HL-60 (cell line): Measurements from ENCODE around the gene OR8A1.

Experiments used
- DNase-seq, 2 experiments: peaks; one replicate each; pipeline ENCODE4 v3.0.0-alpha.2; 2010 to 2020; ENCODE audit warnings: low read depth in 1 of 2, low spot score in 1 of 2
- H3K27ac ChIP-seq: fragments of 250-450 bp; sonication (Bioruptor Pico); replicated peaks from 2 replicates; pipeline ENCODE4 v1.5.1; 2020; ENCODE audit warnings: mild to moderate bottlenecking, moderate library complexity
- H3K27me3 ChIP-seq: fragments of 250-450 bp; sonication (Bioruptor Pico); 2 replicates; pipeline ENCODE4 v1.5.1; 2021; ENCODE audit warnings: mild to moderate bottlenecking, moderate library complexity; ENCODE audit not compliant: insufficient read depth, poor library complexity, severe bottlenecking
- H3K4me3 ChIP-seq: replicated peaks from 2 replicates; pipeline ENCODE4 v1.5.1; 2011; ENCODE audit warnings: mild to moderate bottlenecking, control low read depth, low read length; ENCODE audit not compliant: insufficient read depth
- CTCF ChIP-seq: IDR thresholded peaks from one replicate; pipeline ENCODE4 v1.5.1; 2011; ENCODE audit warnings: low read length, control low read depth, inconsistent platforms; ENCODE audit not compliant: insufficient read depth
- GABPA ChIP-seq: IDR thresholded peaks from 2 replicates; pipeline ENCODE4 v1.6.1; 2012; ENCODE audit warnings: low read depth
- POLR2AphosphoS5 ChIP-seq: IDR thresholded peaks from 2 replicates; pipeline ENCODE4 v1.6.1; 2012; ENCODE audit warnings: low read depth
- REST ChIP-seq: IDR thresholded peaks from 2 replicates; pipeline ENCODE4 v1.6.1; 2012; ENCODE audit warnings: low read depth; ENCODE audit not compliant: insufficient replicate concordance
- SPI1 ChIP-seq: IDR thresholded peaks from 2 replicates; pipeline ENCODE4 v1.6.1; 2012; ENCODE audit warnings: low read depth, mild to moderate bottlenecking, borderline replicate concordance

The OR8A1 gene

GRCh38 chr11:124612045-124612444 lies 42.2 kb downstream of the OR8A1 start:
- TF ChIP-seq GABPA (no peak), POLR2AphosphoS5 (no peak), REST (no peak), SPI1 (no peak), CTCF (no peak)
- no peak for DNase-seq
- Histone ChIP-seq H3K4me3 (no peak overlapping the region), H3K27ac (no peak overlapping the region), H3K27me3 (no peaks in the 10 kb centered on the region)

GRCh38 chr11:124612567-124613246 lies 42.9 kb downstream of the OR8A1 start:
- no peaks in the 10 kb centered on the region for H3K27me3 ChIP-seq
- no peak for DNase-seq
- H3K27ac ChIP-seq = no peak overlapping the region
- H3K4me3 ChIP-seq = no peak overlapping the region
- TF ChIP-seq GABPA = no peak
- no peak for TF ChIP-seq REST
- TF ChIP-seq CTCF = no peak
- TF ChIP-seq SPI1 = no peak
- no peak for TF ChIP-seq POLR2AphosphoS5

GRCh38 chr11:124618863-124619262 lies 49.1 kb downstream of the OR8A1 start:
- no peak for DNase-seq
- TF ChIP-seq GABPA (no peak), REST (no peak), POLR2AphosphoS5 (no peak), SPI1 (no peak)
- no peak overlapping the region for H3K4me3 ChIP-seq
- no peaks in the 10 kb centered on the region for H3K27me3 ChIP-seq
- H3K27ac ChIP-seq = no peak overlapping the region
